SK-N-SH treated with all-trans-retinoic acid at 6 μM for 48 hours (cell line): ENCODE measurements around the gene CILP2.
A peak's percentile ranks its signal among the peaks of the same experiment; 100 is the strongest.

ENCODE experiments used
- ATAC-seq: fragments of 200-7000 bp; cut with Tn5 transposase; 3 replicates; pipeline ENCODE4 v1.9.1; 2020; ENCODE audit warnings: mild to moderate bottlenecking, moderate library complexity
- ARNTL ChIP-seq: fragments of 450-650 bp; formaldehyde crosslinking; IDR thresholded peaks from 2 replicates; pipeline ENCODE4 v1.5.0; 2020; ENCODE audit warnings: low read depth, mild to moderate bottlenecking, moderate library complexity, borderline replicate concordance
- BACH2 ChIP-seq: fragments of 250-450 bp; sonication (Bioruptor Pico); IDR thresholded peaks from 2 replicates; pipeline ENCODE4 v1.9.0; 2021; ENCODE audit warnings: mild to moderate bottlenecking, borderline replicate concordance
- CSDC2 ChIP-seq: fragments of 250-450 bp; sonication (Bioruptor Pico); IDR thresholded peaks from 2 replicates; pipeline ENCODE4 v1.5.0; 2020; ENCODE audit warnings: mild to moderate bottlenecking, moderate library complexity
- ESRRG ChIP-seq: fragments of 250-450 bp; sonication (Bioruptor Pico); IDR thresholded peaks from 2 replicates; pipeline ENCODE4 v1.6.1; 2021; ENCODE audit warnings: mild to moderate bottlenecking
- GLIS3 ChIP-seq: fragments of 250-450 bp; sonication (Bioruptor Pico); IDR thresholded peaks from 2 replicates; pipeline ENCODE4 v1.5.0; 2020; ENCODE audit warnings: mild to moderate bottlenecking, moderate library complexity
- ISL1 ChIP-seq: fragments of 250-450 bp; sonication (Bioruptor Pico); IDR thresholded peaks from 2 replicates; pipeline ENCODE4 v2.1.2; 2022; ENCODE audit warnings: mild to moderate bottlenecking, moderate library complexity
- OSR1 ChIP-seq: fragments of 250-450 bp; sonication (Bioruptor Pico); IDR thresholded peaks from 2 replicates; pipeline ENCODE4 v1.8.0; 2022; ENCODE audit warnings: moderate library complexity, mild to moderate bottlenecking, inconsistent platforms
- PPARA ChIP-seq: fragments of 250-450 bp; sonication (Bioruptor Pico); IDR thresholded peaks from 2 replicates; pipeline ENCODE4 v1.5.0; 2020; ENCODE audit warnings: mild to moderate bottlenecking, borderline replicate concordance
- SNAI2 ChIP-seq: fragments of 250-450 bp; sonication (Bioruptor Pico); IDR thresholded peaks from 2 replicates; pipeline ENCODE4 v1.5.0; 2020; ENCODE audit warnings: mild to moderate bottlenecking, moderate library complexity
- ZC3H10 ChIP-seq: fragments of 250-450 bp; sonication (Bioruptor Pico); IDR thresholded peaks from 2 replicates; pipeline ENCODE4 v1.5.1; 2021; ENCODE audit warnings: mild to moderate bottlenecking, moderate library complexity
- ZFP3 ChIP-seq: fragments of 250-450 bp; sonication (Bioruptor Pico); IDR thresholded peaks from 2 replicates; pipeline ENCODE4 v1.5.0; 2020; ENCODE audit warnings: mild to moderate bottlenecking, moderate library complexity
- ZFP30 ChIP-seq: fragments of 450-650 bp; formaldehyde crosslinking; IDR thresholded peaks from 2 replicates; pipeline ENCODE4 v1.5.0; 2022; ENCODE audit warnings: mild to moderate bottlenecking, moderate library complexity
- ZNF565 ChIP-seq: fragments of 450-650 bp; formaldehyde crosslinking; conservative IDR thresholded peaks from 2 replicates; pipeline ENCODE4 v1.5.0; 2020; ENCODE audit warnings: low read depth, mild to moderate bottlenecking, moderate library complexity
- ZNF70 ChIP-seq: fragments of 450-650 bp; formaldehyde crosslinking; IDR thresholded peaks from 2 replicates; pipeline ENCODE4 v1.5.0; 2020; ENCODE audit warnings: mild to moderate bottlenecking, moderate library complexity
- ZNF8 ChIP-seq: fragments of 450-650 bp; formaldehyde crosslinking; IDR thresholded peaks from 2 replicates; pipeline ENCODE4 v1.5.0; 2020; ENCODE audit warnings: mild to moderate bottlenecking, moderate library complexity
- TF ChIP-seq, protein P1 (sequence below): fragments of 250-450 bp; sonication (Bioruptor Pico); IDR thresholded peaks from 2 replicates; pipeline ENCODE4 v1.8.0; 2021; ENCODE audit warnings: low read depth, mild to moderate bottlenecking, moderate library complexity, borderline replicate concordance
- TF ChIP-seq, protein P2 (sequence below): fragments of 250-450 bp; sonication (Bioruptor Pico); IDR thresholded peaks from 2 replicates; pipeline ENCODE4 v1.5.0; 2020; ENCODE audit warnings: mild to moderate bottlenecking, moderate library complexity
- TF ChIP-seq, protein P3 (sequence below): fragments of 250-450 bp; sonication (Bioruptor Pico); IDR thresholded peaks from 2 replicates; pipeline ENCODE4 v1.5.1; 2020; ENCODE audit warnings: low read depth, mild to moderate bottlenecking, moderate library complexity
- TF ChIP-seq, protein P4 (sequence below): fragments of 250-450 bp; sonication (Bioruptor Pico); IDR thresholded peaks from 2 replicates; pipeline ENCODE4 v1.5.1; 2021; ENCODE audit warnings: mild to moderate bottlenecking, moderate library complexity
- TF ChIP-seq, protein P5 (sequence below): fragments of 250-450 bp; sonication (Bioruptor Pico); IDR thresholded peaks from 2 replicates; pipeline ENCODE4 v1.8.0; 2020; ENCODE audit warnings: mild to moderate bottlenecking, moderate library complexity, borderline replicate concordance

The CILP2 gene

DNA sequence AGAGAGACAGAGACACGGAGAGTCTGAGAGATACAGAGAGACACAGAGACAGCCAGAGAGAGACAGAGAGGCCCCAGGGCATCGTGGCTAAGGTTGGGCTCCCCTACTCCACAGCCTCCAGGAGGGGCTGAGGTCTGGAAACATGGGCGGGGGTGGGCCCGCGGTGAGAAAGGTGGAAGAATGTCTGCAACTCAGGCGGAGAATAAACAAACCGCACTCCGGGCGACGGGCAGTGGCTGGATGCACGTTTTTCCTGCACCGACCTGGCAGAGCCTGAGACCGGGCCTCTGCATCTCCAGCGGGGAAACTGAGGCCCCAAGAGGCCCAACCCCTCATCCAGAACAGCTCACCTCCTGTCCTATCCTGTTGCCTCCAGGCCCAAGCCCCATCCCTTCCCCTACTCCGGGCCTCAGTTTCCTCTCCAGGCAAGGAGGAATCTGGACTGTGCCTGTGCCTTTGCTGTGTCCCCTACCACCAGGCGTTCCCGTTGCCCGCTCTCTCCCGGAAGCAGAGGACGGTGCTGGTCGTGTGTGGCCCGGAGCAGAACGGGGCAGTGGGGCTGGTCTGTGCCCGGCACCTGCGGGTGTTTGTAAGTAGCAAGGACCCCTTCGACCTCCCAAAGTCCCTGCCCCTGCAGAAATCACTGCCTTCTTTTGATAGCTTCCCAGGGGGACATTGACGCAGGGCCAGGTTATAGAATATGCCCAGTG is 3.4 kb upstream of the CILP2 start:
- no peak for ATAC-seq
- TF ChIP-seq, protein P1, sequence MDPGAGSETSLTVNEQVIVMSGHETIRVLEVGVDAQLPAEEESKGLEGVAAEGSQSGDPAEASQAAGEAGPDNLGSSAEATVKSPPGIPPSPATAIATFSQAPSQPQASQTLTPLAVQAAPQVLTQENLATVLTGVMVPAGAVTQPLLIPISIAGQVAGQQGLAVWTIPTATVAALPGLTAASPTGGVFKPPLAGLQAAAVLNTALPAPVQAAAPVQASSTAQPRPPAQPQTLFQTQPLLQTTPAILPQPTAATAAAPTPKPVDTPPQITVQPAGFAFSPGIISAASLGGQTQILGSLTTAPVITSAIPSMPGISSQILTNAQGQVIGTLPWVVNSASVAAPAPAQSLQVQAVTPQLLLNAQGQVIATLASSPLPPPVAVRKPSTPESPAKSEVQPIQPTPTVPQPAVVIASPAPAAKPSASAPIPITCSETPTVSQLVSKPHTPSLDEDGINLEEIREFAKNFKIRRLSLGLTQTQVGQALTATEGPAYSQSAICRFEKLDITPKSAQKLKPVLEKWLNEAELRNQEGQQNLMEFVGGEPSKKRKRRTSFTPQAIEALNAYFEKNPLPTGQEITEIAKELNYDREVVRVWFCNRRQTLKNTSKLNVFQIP (CRISPR knock-in tag) = no peak
- TF ChIP-seq CSDC2 (CRISPR knock-in tag) (no peak), ARNTL (CRISPR knock-in tag) (no peak), ZNF565 (CRISPR knock-in tag) (no peak), ESRRG (CRISPR knock-in tag) (no peak), GLIS3 (CRISPR knock-in tag) (no peak), ZFP3 (CRISPR knock-in tag) (no peak)

DNA sequence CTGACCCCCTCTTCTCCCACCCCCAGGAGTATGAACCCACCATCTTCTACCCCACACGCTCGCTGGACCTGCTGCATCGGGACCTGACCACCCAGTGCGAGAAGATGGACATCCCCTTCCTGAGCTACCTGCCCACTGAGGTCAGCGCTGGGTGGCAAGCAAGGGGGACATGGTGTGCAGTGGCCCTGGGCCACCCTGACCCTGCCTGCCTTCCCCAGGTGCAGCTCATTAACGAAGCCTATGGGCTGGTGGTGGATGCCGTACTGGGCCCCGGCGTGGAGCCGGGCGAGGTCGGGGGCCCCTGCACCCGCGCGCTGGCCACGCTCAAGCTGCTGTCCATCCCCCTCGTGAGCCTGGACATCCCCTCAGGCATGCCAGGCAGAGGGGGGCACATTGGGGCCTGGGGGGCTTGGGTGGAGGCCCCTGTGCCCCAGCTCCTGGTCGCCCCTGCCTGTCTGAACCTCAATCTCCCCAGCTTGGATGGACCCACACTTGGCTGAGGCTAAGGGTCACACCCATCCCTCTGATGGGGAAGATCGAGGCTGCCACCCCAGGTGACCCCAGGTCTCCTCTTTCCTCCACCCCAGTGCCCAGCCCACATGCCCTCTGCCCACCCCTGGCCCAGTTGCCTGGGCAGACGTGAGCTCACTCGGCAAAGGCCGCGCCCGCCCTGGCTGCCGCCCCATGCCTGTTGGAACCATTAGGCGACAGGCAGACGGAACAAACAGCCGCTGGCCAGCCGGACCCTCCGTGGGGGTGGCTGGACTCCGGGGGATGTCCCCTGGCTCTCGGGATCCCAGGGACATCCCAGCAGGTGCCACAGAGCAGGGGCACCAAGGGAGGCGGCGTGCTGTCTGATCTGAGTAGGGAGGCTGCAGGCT is 2.5 kb upstream of the CILP2 start:
- ATAC-seq = no peak
- TF ChIP-seq, protein P2, sequence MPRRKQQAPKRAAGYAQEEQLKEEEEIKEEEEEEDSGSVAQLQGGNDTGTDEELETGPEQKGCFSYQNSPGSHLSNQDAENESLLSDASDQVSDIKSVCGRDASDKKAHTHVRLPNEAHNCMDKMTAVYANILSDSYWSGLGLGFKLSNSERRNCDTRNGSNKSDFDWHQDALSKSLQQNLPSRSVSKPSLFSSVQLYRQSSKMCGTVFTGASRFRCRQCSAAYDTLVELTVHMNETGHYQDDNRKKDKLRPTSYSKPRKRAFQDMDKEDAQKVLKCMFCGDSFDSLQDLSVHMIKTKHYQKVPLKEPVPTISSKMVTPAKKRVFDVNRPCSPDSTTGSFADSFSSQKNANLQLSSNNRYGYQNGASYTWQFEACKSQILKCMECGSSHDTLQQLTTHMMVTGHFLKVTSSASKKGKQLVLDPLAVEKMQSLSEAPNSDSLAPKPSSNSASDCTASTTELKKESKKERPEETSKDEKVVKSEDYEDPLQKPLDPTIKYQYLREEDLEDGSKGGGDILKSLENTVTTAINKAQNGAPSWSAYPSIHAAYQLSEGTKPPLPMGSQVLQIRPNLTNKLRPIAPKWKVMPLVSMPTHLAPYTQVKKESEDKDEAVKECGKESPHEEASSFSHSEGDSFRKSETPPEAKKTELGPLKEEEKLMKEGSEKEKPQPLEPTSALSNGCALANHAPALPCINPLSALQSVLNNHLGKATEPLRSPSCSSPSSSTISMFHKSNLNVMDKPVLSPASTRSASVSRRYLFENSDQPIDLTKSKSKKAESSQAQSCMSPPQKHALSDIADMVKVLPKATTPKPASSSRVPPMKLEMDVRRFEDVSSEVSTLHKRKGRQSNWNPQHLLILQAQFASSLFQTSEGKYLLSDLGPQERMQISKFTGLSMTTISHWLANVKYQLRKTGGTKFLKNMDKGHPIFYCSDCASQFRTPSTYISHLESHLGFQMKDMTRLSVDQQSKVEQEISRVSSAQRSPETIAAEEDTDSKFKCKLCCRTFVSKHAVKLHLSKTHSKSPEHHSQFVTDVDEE = no peak
- no peak for TF ChIP-seq GLIS3 (CRISPR knock-in tag)
- TF ChIP-seq ZNF70 = no peak
- TF ChIP-seq, protein P3, sequence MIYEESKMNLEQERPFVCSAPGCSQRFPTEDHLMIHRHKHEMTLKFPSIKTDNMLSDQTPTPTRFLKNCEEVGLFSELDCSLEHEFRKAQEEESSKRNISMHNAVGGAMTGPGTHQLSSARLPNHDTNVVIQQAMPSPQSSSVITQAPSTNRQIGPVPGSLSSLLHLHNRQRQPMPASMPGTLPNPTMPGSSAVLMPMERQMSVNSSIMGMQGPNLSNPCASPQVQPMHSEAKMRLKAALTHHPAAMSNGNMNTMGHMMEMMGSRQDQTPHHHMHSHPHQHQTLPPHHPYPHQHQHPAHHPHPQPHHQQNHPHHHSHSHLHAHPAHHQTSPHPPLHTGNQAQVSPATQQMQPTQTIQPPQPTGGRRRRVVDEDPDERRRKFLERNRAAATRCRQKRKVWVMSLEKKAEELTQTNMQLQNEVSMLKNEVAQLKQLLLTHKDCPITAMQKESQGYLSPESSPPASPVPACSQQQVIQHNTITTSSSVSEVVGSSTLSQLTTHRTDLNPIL (CRISPR knock-in tag) = no peak
- TF ChIP-seq, protein P1 (CRISPR knock-in tag) = no peak

DNA sequence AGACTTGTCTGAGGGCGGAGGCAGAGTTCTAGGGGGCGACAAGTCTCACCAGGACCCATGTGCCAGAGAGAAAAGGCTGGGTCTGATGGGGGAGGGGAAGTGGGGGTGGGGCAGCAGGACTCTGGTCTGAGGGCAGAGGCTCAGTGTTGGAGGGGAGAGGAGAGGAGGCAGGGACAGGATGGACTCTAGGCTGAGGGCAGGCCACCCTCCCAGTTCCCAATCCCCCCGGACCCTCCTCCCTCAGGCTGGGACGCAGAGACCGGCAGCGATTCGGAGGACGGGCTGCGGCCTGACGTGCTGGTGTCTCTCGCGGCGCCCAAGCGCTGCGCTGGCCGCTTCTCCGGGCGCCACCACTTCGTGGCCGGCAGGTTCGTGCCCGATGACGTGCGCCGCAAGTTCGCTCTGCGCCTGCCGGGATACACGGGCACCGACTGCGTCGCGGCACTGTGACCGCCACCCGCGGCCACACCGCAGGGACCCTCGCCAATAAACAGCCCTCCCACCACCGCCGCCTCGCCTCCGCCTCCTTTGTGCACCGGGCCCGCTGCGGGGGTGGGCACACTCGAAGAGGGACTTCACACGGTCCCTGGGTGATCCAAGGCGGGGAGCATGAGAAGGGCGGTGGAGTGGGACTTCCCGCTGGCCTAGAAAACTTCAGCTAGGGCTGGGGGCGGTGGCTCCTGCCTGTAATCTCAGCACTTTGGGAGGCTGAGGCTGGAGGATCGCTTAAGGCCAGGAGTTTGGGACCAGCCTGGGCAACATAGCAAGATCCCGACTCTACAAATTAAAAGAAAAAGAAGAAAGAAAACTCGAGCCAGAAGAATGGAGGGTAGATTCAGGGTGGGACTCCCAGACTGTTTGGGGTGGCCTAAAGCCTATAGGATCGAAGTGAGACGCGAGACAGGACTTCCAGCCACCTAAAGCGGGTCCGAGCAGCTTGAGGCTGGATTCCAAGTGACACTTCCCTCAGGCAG is 703 bp upstream of the CILP2 start:
- ATAC-seq = no peak

DNA sequence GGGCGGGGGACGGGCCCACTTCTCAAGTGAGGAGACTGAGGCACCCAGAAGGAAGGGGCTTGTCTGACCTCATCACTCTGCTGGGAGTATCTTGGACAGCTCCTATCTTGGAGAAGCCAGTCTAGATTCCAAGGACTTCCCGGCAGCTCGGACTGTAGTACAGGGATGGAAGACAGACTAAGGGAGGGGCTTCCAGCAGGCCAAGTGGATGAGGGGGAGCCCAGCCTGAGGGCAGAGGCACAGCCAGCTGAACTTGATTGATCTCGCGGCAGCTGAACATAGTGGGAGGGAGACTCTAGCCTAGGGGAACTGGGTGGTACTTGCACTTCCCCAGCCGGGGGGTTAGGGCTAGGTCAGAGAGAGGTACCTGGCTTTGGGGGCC is 711 bp downstream of the CILP2 start:
- ATAC-seq = peak; percentile 7; the same call in 2 of the 3 replicates
- TF ChIP-seq PPARA (CRISPR knock-in tag) (no peak), CSDC2 (CRISPR knock-in tag) (no peak), ZFP30 (CRISPR knock-in tag) (no peak), OSR1 (CRISPR knock-in tag) (no peak), BACH2 (CRISPR knock-in tag) (no peak), ZC3H10 (CRISPR knock-in tag) (no peak), ZNF565 (CRISPR knock-in tag) (no peak)
- TF ChIP-seq, protein P3 (CRISPR knock-in tag) = no peak
- TF ChIP-seq, protein P4, sequence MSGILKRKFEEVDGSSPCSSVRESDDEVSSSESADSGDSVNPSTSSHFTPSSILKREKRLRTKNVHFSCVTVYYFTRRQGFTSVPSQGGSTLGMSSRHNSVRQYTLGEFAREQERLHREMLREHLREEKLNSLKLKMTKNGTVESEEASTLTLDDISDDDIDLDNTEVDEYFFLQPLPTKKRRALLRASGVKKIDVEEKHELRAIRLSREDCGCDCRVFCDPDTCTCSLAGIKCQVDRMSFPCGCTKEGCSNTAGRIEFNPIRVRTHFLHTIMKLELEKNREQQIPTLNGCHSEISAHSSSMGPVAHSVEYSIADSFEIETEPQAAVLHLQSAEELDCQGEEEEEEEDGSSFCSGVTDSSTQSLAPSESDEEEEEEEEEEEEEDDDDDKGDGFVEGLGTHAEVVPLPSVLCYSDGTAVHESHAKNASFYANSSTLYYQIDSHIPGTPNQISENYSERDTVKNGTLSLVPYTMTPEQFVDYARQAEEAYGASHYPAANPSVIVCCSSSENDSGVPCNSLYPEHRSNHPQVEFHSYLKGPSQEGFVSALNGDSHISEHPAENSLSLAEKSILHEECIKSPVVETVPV (CRISPR knock-in tag) = no peak
- TF ChIP-seq, protein P5, sequence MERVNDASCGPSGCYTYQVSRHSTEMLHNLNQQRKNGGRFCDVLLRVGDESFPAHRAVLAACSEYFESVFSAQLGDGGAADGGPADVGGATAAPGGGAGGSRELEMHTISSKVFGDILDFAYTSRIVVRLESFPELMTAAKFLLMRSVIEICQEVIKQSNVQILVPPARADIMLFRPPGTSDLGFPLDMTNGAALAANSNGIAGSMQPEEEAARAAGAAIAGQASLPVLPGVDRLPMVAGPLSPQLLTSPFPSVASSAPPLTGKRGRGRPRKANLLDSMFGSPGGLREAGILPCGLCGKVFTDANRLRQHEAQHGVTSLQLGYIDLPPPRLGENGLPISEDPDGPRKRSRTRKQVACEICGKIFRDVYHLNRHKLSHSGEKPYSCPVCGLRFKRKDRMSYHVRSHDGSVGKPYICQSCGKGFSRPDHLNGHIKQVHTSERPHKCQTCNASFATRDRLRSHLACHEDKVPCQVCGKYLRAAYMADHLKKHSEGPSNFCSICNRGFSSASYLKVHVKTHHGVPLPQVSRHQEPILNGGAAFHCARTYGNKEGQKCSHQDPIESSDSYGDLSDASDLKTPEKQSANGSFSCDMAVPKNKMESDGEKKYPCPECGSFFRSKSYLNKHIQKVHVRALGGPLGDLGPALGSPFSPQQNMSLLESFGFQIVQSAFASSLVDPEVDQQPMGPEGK (CRISPR knock-in tag) = no peak

More for the DNA sequence above, 703 bp upstream of the CILP2 start:
- no peak for TF ChIP-seq ISL1 (CRISPR knock-in tag)
- no peak for TF ChIP-seq ZFP3 (CRISPR knock-in tag)
- no peak for TF ChIP-seq ESRRG (CRISPR knock-in tag)
- no peak for TF ChIP-seq ARNTL (CRISPR knock-in tag)
- TF ChIP-seq ZNF8 (CRISPR knock-in tag) = no peak
- no peak for TF ChIP-seq SNAI2 (CRISPR knock-in tag)
